NCI-H1092 treated with DMSO at 0.1 percent for 48 hours (cell line): ENCODE results near the gene RNF207.

Experiments used
- DNase-seq: peaks from one replicate; lab custom pipeline; 2025; lab: John Stamatoyannopoulos, UW

Gene RNF207

GRCh38 chr1:6249739-6250689, 44.1 kb downstream of the RNF207 start:
- no peak for DNase-seq

- DNase-seq, result no peak
These were observed 45.3 kb downstream of the RNF207 start for GRCh38 chr1:6251233-6251632.

- no peak for DNase-seq
These were observed 45.9 kb downstream of the RNF207 start for GRCh38 chr1:6251681-6252373.

- DNase-seq, result no peak
These were observed 46.4 kb downstream of the RNF207 start for GRCh38 chr1:6252374-6252710.

- no peak for DNase-seq
These were observed 47.5 kb downstream of the RNF207 start for GRCh38 chr1:6253380-6253779.

- DNase-seq, result no peak
These were observed 48.8 kb downstream of the RNF207 start for GRCh38 chr1:6254691-6255090.

GRCh38 chr1:6256645-6257044, 50.7 kb downstream of the RNF207 start:
- no peak for DNase-seq

GRCh38 chr1:6257541-6258069, 51.7 kb downstream of the RNF207 start:
- no peak for DNase-seq

- no peak for DNase-seq
These were observed 52.8 kb downstream of the RNF207 start for GRCh38 chr1:6258675-6259074.

- no peak for DNase-seq
These were observed 53.8 kb downstream of the RNF207 start for GRCh38 chr1:6259491-6260362.

- no peak for DNase-seq
These were observed 54.6 kb downstream of the RNF207 start for GRCh38 chr1:6260433-6260934.

GRCh38 chr1:6260961-6261614, 55.2 kb downstream of the RNF207 start, which contains the start of gene GPR153:
TSS of gene GPR153 (minus strand) at chr1:6261098. CDS start at chr1:6254905, 6,193 bp downstream.
- no peak for DNase-seq

- DNase-seq, result no peak
These were observed 55.7 kb downstream of the RNF207 start for GRCh38 chr1:6261615-6261995.

GRCh38 chr1:6262555-6263420, 56.9 kb downstream of the RNF207 start:
- DNase-seq, result no peak

- DNase-seq, result no peak
These were observed 57.8 kb downstream of the RNF207 start for GRCh38 chr1:6263716-6264115.

- DNase-seq, result no peak
These were observed 59.2 kb downstream of the RNF207 start for GRCh38 chr1:6265151-6265550.

- no peak for DNase-seq
These were observed 60.7 kb downstream of the RNF207 start for GRCh38 chr1:6266641-6267040.

GRCh38 chr1:6267686-6268322, 61.9 kb downstream of the RNF207 start:
- no peak for DNase-seq

- DNase-seq, result no peak
These were observed 62.5 kb downstream of the RNF207 start for GRCh38 chr1:6268415-6268814.

- no peak for DNase-seq
These were observed 63.4 kb downstream of the RNF207 start for GRCh38 chr1:6269296-6269695.
